GM19099 (cell line): ENCODE results near the gene ELAVL2.

Source experiments
- POLR2A ChIP-seq: IDR thresholded peaks from 3 replicates; pipeline ENCODE4 v1.6.1; 2011; ENCODE audit warnings: low read depth; ENCODE audit not compliant: insufficient read length; ENCODE audit errors: extremely low read depth

The ELAVL2 gene

GRCh38 chr9:23728736-23729135, 97.3 kb downstream of the ELAVL2 start:
- no peak for TF ChIP-seq POLR2A

- no peak for TF ChIP-seq POLR2A
Measured at GRCh38 chr9:23725279-23725946, 100.6 kb downstream of the ELAVL2 start.

- no peak for TF ChIP-seq POLR2A
Measured at GRCh38 chr9:23723672-23724071, 102.4 kb downstream of the ELAVL2 start.

GRCh38 chr9:23721466-23721865, 104.6 kb downstream of the ELAVL2 start:
- no peak for TF ChIP-seq POLR2A

GRCh38 chr9:23717505-23717904, 108.5 kb downstream of the ELAVL2 start:
- TF ChIP-seq POLR2A = no peak

GRCh38 chr9:23707249-23707648, 118.8 kb downstream of the ELAVL2 start:
- no peak for TF ChIP-seq POLR2A

GRCh38 chr9:23702311-23702922, 123.6 kb downstream of the ELAVL2 start:
- TF ChIP-seq POLR2A = no peak

- no peak for TF ChIP-seq POLR2A
Measured at GRCh38 chr9:23701291-23701690, 124.7 kb downstream of the ELAVL2 start.

GRCh38 chr9:23700359-23700758, 125.7 kb downstream of the ELAVL2 start:
- no peak for TF ChIP-seq POLR2A

GRCh38 chr9:23698161-23698560, 127.9 kb downstream of the ELAVL2 start:
- no peak for TF ChIP-seq POLR2A

- TF ChIP-seq POLR2A = no peak
Measured at GRCh38 chr9:23695572-23695971, 130.5 kb downstream of the ELAVL2 start.

- TF ChIP-seq POLR2A = no peak
Measured at GRCh38 chr9:23693374-23693773, 132.7 kb downstream of the ELAVL2 start.

- TF ChIP-seq POLR2A = no peak
Measured at GRCh38 chr9:23686896-23687295, 139.1 kb downstream of the ELAVL2 start.

GRCh38 chr9:23686257-23686656, 139.8 kb downstream of the ELAVL2 start:
- no peak for TF ChIP-seq POLR2A

- TF ChIP-seq POLR2A = no peak
Measured at GRCh38 chr9:23683611-23684061, 142.4 kb downstream of the ELAVL2 start.

GRCh38 chr9:23682891-23683431, 143.1 kb downstream of the ELAVL2 start:
- no peak for TF ChIP-seq POLR2A
